ENCODE measurements around the gene VAPA. TPM values are rescaled to one million over a fixed set of nuclear protein-coding genes. Genes with fewer than 3 reads are reported as not detected.

VAPA gene
- total and polyA plus RNA-seq, 9 of the 15 experiments (the other 6 are each of a cell fraction or from before 2014, with no cell fraction given): 219 to 902 (median 526) TPM

- FAIRE-seq (no peak), DNase-seq (ENCODE audit: extremely low read depth in 1 of 4, low spot score in 3 of 4) (no peak), ATAC-seq (no peak)
- in situ Hi-C loops (cut with MboI): no loop called here
- TF ChIP-seq RB1 (IDR thresholded peaks at IDR 0.05; ENCODE audit: low read depth) (no peak), TBP (optimal IDR thresholded peaks at IDR 0.05; ENCODE audit: low read depth, low read length) (peak; percentile 8)
- H3K27ac ChIP-seq (ENCODE audit: extremely low read depth, low read depth, low read length): peak overlapping the region; percentile 82
- H3K4me3 ChIP-seq: no peak overlapping the region
- H3K4me1 ChIP-seq (replicated peaks in 1 of 2; ENCODE audit: control insufficient read depth in 2 of 2, insufficient read depth in 2 of 2, low read length in 2 of 2): peaks cover 30 to 59% of the 10 kb centered on the region in 2 experiments
- peak overlapping the region; percentile 56 to 68; a peak in 2 of 4 replicates for H3K9ac ChIP-seq (ENCODE audit: insufficient read depth in 1 of 2, low read depth in 2 of 2, low read length in 2 of 2)
- H3K27me3 ChIP-seq (ENCODE audit: control insufficient read depth in 2 of 2, insufficient read depth in 2 of 2, low read length in 2 of 2): no peaks in the 10 kb centered on the region
- H3K9me1 ChIP-seq (ENCODE audit: control insufficient read depth, insufficient read depth, low read length): no peaks in the 10 kb centered on the region
- H2AFZ ChIP-seq (ENCODE audit: low read depth, low read length): peak overlapping the region; percentile 73
- ChIA-PET POLR2A (interaction anchor here (0.6 to 0.8 kb wide), 3 partner anchors 9 to 37 kb away, joined by 3 read pairs; no protein-coding TSS in a partner anchor), CTCF (ENCODE audit: low intra/inter-chr PET ratio) (no interaction called here)
- intact Hi-C loops (cut with micrococcal nuclease): no loop called here
- H3K4me2 ChIP-seq (ENCODE audit: insufficient read depth, low read length): peak overlapping the region; percentile 6; the same call in 1 of the 2 replicates
- no peaks in the 10 kb centered on the region for H4K20me1 ChIP-seq (replicated peaks; ENCODE audit: control insufficient read depth, insufficient read depth, low read length)
- peaks cover 3% of the 10 kb centered on the region; the same call in 1 of the 3 replicates for H3K79me2 ChIP-seq (ENCODE audit: control insufficient read depth, insufficient read depth, low read length)
- WGBS (ENCODE audit: insufficient coverage, low coverage, missing lambda C conversion rate): 48% methylated on average over 6 of the region's 6 CpGs
- H3K36me3 ChIP-seq (ENCODE audit: control insufficient read depth, insufficient read depth, low read length): no peaks in the 10 kb centered on the region
- no TSS peak for BruUV-seq (replicated peaks)
- no peaks in the 10 kb centered on the region for H3K9me3 ChIP-seq (replicated peaks; ENCODE audit: control insufficient read depth, insufficient read depth, low read depth, low read length)
Observed at GRCh38 chr18:9884090-9884489, 29.7 kb upstream of the VAPA start.

- POLR2A ChIA-PET: interaction anchor here (0.6 to 3.2 kb wide), 6 partner anchors 8 to 75 kb away, joined by 3 to 32 read pairs (median 3); no protein-coding TSS in a partner anchor
- in situ Hi-C loops (cut with MboI): no loop called here
- TF ChIP-seq THRA (IDR thresholded peaks at IDR 0.05) (no peak), ZNF175 (CRISPR knock-in tag; IDR thresholded peaks at IDR 0.05; ENCODE audit: low read depth) (0 out of 2 replicates have a peak, but pooled peaks have one; percentile 19), ZNF696 (CRISPR knock-in tag; conservative IDR thresholded peaks at IDR 0.05) (no peak), ZNF398 (CRISPR knock-in tag; IDR thresholded peaks at IDR 0.05) (no peak), CBX3 (IDR thresholded peaks at IDR 0.05; ENCODE audit: borderline replicate concordance in 1 of 2, low read length in 2 of 2) (no peak), ZNF444 (CRISPR knock-in tag; IDR thresholded peaks at IDR 0.05) (no peak), ATF1 (CRISPR knock-in tag; IDR thresholded peaks at IDR 0.05) (no peak), ATF1 (tag; IDR thresholded peaks at IDR 0.05) (no peak)
Observed at GRCh38 chr18:9884532-9885140, 29.2 kb upstream of the VAPA start.

More at GRCh38 chr18:9884532-9885140, 29.2 kb upstream of the VAPA start:
- Histone ChIP-seq H3K9ac (ENCODE audit: insufficient read depth in 1 of 2, low read depth in 2 of 2, low read length in 2 of 2) (peak overlapping the region; percentile 61 to 68; a peak in 3 of 4 replicates), H3K27ac (ENCODE audit: extremely low read depth, low read depth, low read length) (peak overlapping the region; percentile 82), H3K4me1 (replicated peaks in 1 of 2; ENCODE audit: control insufficient read depth in 2 of 2, insufficient read depth in 2 of 2, low read length in 2 of 2) (peaks cover 32 to 61% of the 10 kb centered on the region in 2 experiments), H4K20me1 (replicated peaks; ENCODE audit: control insufficient read depth, insufficient read depth, low read length) (no peaks in the 10 kb centered on the region), H3K9me1 (ENCODE audit: control insufficient read depth, insufficient read depth, low read length) (no peaks in the 10 kb centered on the region), H2AFZ (ENCODE audit: low read depth, low read length) (peak overlapping the region; percentile 73), H3K79me2 (ENCODE audit: control insufficient read depth, insufficient read depth, low read length) (peaks cover 3% of the 10 kb centered on the region; the same call in 1 of the 3 replicates), H3K9me3 (replicated peaks; ENCODE audit: control insufficient read depth, insufficient read depth, low read depth, low read length) (no peaks in the 10 kb centered on the region), H3K36me3 (ENCODE audit: control insufficient read depth, insufficient read depth, low read length) (no peaks in the 10 kb centered on the region), H3K4me3 (no peak overlapping the region), H3K4me2 (ENCODE audit: insufficient read depth, low read length) (peak overlapping the region; percentile 78), H3K27me3 (ENCODE audit: control insufficient read depth in 2 of 2, insufficient read depth in 2 of 2, low read length in 2 of 2) (no peaks in the 10 kb centered on the region)
- no TSS peak for BruUV-seq (replicated peaks)
- WGBS (ENCODE audit: insufficient coverage, low coverage, missing lambda C conversion rate): 18% methylated on average over 12 of the region's 12 CpGs
- ATAC-seq: peak; percentile 10
- intact Hi-C loops (cut with micrococcal nuclease): no loop called here
- no peak for FAIRE-seq
- no peak for DNase-seq (ENCODE audit: extremely low read depth in 1 of 4, low spot score in 3 of 4)
- CTCF ChIA-PET (ENCODE audit: low intra/inter-chr PET ratio): no interaction called here
